NOMO-1 (cell line): ENCODE data around the gene SIK2.

Experiments used
- DNase-seq, 2 experiments: peaks; one replicate each; lab custom pipeline; 2025; ENCODE audit not compliant: unreplicated experiment in 2 of 2; lab: John Stamatoyannopoulos, UW

Gene SIK2

DNA sequence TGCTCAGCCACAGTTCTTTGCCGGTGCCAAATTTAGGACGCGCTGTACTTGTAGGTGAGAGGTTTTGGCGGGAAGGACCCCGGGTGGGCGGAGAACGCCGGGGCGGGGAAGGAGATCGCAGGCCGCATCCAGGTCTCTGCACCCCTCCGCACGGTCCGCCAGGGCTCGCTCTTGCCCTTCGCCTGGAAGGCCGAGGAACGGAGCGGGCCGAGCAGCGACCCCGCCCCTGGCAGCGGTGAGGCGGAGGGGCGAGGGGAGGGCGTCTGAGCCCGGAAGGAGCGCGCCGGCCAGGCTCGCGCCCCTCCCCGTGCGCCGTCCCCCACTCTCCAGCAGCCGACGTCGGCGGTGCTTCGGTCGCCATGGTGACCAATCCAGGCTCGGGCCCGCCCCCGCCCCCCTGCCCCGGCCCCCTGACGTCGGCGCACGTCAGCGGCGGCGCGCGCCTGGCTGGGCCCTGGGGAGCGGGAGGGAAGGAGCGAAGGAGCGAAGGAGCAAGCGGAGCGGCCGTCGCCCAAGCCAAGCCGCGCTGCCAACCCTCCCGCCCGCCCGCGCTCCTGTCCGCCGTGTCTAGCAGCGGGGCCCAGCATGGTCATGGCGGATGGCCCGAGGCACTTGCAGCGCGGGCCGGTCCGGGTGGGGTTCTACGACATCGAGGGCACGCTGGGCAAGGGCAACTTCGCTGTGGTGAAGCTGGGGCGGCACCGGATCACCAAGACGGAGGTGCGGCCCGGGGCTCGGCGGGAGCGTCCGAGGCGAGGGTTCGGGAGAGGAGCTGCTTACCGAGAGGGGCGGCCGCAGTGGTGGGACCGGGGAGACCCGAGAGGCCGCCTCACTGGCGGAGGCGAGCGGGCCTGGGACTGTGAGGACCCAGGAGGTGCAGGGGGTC, at the start of gene SIK2:
Gene SIK2 (plus strand): TSS at position 471 of the 886 bp plus-strand sequence. CDS start 115 bp downstream, at position 586.
- peak; percentile 93 to 94 for DNase-seq

DNA sequence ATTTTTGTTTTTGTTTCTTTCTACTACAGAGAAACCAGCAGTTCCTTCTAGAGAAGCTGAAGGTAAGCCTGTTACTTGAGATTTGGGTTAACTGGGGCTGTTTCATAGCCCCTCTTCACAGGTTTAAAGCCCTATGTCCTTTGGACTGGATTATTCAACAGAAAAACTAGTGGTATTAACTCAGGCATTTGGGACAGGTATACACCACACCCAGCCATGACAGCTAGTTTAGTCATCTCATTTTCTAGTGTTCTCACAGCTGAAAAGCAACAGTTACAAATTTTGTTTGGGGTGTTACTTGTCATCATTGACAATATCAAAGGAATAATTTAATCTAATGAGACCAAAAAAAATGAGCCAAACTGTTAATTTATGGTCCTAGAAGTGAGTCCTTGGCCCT, 47.7 kb upstream of the SIK2 start:
- DNase-seq: no peak

- DNase-seq: no peak
Observed at GRCh38 chr11:111555255-111555654, 47.0 kb upstream of the SIK2 start.

GRCh38 chr11:111557425-111558111, 44.7 kb upstream of the SIK2 start:
- no peak for DNase-seq

GRCh38 chr11:111559800-111560464, 42.3 kb upstream of the SIK2 start:
- no peak for DNase-seq

- DNase-seq: no peak
Observed at GRCh38 chr11:111560800-111561199, 41.4 kb upstream of the SIK2 start.

GRCh38 chr11:111561306-111561705, 40.9 kb upstream of the SIK2 start:
- DNase-seq: no peak

DNA sequence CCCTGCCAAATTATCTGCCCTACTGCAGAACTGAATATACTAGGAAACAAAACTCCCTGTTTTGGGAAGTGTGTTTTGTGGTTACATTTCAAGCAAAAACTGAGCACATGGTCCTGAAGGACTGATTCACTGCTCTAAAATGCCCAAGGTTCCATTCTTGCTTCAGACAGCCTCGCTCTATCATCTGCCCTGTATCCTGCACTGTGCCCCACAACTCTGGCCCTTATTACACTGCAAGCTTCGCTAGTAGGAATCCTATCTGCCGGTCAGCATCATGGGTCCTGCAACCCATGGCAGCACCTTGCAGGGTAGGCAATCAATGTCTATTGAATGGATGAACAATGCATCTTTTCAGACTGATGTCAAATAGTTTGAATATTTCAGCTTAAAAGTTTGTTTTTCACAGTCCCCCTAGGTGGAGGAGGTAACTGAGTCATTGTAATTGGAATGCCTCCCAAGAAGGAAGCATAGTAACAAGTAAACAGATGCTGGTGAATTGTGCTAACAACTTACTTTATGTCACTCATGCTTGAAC, 40.4 kb upstream of the SIK2 start:
- no peak for DNase-seq

DNA sequence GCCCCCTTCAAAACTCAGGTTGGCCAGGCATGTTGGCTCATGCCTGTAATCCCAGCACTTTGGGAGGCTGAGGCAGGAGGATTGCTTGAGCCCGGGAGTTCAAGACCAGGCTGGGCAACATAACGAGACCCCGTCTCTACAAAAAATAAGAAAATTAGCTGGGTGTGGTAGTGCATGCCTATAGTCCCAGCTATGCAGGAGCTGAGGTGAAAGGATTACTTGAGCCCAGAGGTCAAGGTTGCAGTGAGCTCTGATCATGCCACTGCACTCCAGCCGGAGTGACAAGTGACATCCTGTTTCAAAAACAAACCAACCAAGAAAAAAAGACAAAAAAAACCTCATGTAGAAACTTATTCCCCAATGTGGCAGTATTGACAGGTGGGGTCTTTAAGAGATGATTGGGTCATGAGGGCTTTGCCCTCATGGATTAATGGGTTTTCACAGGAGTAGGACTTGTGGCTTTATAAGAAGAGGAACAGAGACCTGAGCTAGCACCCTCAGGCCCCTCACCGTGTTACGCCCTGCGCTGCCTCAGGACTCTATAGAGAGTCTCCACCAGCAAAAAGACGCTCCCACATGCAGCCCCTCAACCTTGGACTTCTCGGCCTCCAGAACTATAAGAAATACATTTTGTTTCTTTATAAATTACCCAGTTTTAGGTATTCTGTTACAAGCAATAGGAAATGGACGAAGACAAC, 39.4 kb upstream of the SIK2 start:
- no peak for DNase-seq

GRCh38 chr11:111565114-111565720, 37.0 kb upstream of the SIK2 start:
- peak; percentile 31 to 58 for DNase-seq

DNA sequence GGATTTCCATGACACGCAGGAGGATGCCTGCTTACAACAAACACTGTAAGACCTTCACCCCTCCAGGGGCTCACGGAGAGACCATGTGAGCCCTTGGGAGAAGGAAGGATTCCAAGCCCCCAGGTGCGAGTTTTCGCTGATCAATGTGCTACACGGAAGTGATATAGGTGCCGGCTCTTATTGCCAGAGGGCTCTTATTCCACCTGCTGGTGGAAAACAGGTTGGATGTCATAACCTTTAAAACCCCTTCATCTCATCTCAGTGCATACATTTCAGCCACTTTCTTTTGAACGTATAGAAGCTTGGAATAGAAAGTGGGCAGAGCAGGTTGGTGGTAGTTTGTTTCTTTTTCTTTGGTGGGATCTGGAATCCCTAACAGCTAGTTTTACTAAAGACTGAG, 35.9 kb upstream of the SIK2 start:
- DNase-seq: no peak

DNA sequence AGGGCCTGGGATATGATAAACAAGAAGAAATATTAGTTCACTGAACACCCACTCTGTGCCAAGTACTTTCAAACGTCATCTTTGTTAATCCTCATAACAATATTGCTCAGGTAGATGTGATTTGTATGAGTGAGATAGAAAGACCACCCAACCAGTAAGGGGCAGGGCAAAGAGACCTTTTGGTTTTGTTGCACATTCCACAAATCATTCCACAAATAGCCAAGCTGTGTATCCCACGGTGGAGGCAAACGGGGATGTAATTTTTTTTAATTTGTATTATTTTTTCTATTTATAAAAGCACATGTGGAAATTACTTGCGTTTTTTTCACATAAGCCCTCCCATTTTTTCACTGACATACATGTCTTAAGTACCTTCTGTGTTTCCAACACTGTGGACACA, 32.8 kb upstream of the SIK2 start:
- DNase-seq: no peak

GRCh38 chr11:111570796-111571195, 31.5 kb upstream of the SIK2 start:
- no peak for DNase-seq

- DNase-seq: no peak
Observed at GRCh38 chr11:111571829-111572501, 30.3 kb upstream of the SIK2 start.

DNA sequence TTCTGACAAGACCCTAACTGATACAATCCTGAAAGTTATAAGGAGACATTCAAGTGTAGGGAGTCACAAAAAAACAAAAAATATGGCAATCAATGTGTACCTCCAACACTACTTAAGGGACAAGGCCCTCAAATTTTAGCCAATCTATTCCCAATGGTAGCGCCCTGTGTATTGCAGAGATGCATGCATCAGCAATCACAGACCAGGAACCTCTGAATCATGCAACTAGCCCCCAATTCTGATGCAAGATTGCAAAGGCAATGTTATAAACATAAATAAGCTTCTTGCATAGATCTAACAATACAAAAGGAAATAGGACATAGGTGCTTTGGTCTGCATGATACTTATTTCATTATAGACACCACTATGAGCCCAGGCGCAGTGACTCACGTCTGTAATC, 29.7 kb upstream of the SIK2 start:
- no peak for DNase-seq

DNA sequence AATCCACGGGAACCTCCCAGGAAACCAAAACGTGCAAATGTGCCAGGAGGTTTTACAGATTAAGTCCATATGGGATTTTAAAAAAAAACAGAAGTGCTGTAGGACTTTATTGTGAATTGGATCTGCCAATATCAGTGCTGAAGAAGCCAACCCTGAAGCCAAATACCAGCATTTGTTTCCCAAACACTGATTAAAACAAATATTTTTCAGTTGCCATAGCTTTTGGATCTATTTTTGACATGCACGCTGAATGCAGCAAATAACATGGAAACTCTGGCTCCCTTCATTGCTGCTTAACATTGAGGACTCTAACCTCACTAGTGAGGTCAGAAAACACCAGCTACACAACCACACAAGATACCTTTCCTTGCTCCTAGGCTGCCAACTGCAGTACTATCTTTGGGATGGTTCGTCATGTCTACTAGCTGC, 28.4 kb upstream of the SIK2 start:
- no peak for DNase-seq

DNA sequence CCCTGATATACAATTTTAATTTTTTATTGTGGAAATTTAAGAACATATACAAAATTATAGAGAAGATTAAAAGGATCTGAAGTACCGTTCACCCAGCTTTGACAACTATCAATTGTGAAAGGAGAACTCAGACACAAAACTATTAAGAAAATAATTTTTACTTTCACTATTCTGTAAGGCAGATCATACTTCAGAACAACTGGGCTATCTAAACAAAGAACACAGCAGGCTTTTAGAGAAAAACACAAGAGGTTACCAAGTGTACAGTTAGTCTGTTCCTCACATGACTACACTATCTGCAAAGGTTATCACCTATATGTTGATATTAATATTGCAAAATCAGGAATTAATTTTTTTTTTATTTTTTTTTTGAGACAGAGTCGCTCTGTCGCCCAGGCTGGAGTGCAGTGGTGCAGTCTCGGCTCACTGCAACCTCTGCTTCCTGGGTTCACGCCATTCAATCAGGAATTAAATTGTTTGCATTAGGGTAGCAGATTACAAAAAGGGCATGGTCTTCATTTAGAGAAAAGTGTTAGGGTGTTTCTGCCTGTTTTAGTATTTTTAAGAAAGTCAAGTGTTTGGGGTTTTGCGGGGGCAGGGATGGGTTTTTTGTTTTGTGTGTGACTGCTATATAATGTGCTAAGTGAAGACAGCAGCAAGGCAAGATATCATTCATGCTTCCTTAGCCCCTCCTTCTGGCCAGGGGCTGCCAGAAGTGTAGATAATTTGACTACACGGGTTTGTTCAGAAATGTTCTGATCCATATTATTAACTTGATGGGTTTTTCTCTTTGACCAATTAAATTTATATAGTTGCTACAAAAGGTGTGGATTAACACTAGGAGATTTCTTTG, 27.6 kb upstream of the SIK2 start:
- DNase-seq: no peak

- no peak for DNase-seq
Observed at GRCh38 chr11:111575740-111576139, 26.5 kb upstream of the SIK2 start.

- no peak for DNase-seq
Observed at GRCh38 chr11:111577821-111578220, 24.4 kb upstream of the SIK2 start.
